ENCODE measurements around the gene RTP4.

The RTP4 gene, protein sequence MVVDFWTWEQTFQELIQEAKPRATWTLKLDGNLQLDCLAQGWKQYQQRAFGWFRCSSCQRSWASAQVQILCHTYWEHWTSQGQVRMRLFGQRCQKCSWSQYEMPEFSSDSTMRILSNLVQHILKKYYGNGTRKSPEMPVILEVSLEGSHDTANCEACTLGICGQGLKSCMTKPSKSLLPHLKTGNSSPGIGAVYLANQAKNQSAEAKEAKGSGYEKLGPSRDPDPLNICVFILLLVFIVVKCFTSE

GRCh38 chr3:187368251-187369088 lies at the start of gene RTP4:
Gene RTP4, plus strand, starts transcription at chr3:187368385. Its CDS starts 57 bp downstream, at chr3:187368442.
- peak; percentile 63 for DNase-seq (ENCODE audit: low spot score)

- peak; percentile 58 for DNase-seq (ENCODE audit: low spot score)
Measured at GRCh38 chr3:187318819-187319616, 49.2 kb upstream of the RTP4 start.

GRCh38 chr3:187319699-187320302 lies 48.4 kb upstream of the RTP4 start:
- peak; percentile 78 for DNase-seq (ENCODE audit: low spot score)

DNA sequence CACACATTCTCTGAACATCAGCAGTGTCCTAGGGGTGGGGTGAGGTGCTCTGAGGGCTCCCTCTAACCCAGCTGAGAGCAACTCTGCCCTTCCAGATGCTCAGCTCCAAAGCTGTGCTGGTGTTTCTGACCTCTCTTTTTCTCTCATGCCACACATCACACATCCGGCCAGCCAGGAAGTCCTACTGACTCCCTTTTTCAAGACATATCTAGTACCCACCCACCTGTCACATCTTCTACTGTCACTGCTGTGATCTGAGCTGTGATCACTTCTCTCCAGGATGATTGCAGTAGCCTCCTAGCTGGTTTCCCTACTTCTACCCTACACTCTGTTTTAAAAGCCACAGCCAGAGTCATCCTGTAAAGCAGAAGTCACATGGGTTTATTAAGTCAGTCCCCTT lies 46.4 kb upstream of the RTP4 start:
- DNase-seq (ENCODE audit: low spot score), result no peak

DNA sequence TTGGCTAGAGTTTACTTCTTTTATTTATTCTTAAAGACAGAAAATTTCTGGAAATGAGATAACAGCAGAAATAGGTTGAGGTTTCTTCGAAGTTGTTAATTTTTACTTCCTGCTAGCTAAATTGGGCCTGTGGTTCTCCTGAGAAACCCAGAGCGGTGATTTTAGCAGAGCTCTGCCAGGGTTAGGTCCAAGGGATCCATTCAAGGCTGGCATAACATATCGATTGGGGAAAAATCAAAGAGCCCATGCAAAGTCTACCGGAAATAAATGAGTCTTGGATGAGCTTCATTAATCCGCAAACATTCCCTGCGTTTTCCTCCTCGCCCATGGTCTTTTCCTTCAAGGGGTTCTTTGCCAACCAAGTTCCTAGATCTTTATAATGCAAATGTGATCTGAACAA lies 45.9 kb upstream of the RTP4 start:
- no peak for DNase-seq (ENCODE audit: low spot score)

DNA sequence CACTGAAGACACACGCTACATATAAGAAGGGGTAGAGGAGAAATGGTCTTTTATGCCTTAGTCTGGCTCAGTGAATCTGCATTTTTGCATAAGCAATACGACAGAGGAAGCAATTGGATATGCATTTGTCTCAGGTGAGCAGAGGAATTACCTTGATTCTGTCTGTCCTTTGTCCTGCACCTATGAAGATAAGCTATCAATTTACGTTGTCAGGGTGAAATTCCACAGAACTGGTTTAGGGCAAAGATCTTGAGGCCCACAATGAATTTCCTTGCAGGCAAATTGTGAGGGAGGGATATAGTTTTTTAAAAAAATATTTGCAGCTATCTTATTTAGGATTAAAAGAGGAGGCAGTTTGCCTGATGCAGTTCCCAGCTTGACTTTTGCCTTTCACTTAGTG lies 45.1 kb upstream of the RTP4 start:
- DNase-seq (ENCODE audit: low spot score), result no peak

GRCh38 chr3:187325632-187326031 lies 42.6 kb upstream of the RTP4 start:
- DNase-seq (ENCODE audit: low spot score), result no peak

DNA sequence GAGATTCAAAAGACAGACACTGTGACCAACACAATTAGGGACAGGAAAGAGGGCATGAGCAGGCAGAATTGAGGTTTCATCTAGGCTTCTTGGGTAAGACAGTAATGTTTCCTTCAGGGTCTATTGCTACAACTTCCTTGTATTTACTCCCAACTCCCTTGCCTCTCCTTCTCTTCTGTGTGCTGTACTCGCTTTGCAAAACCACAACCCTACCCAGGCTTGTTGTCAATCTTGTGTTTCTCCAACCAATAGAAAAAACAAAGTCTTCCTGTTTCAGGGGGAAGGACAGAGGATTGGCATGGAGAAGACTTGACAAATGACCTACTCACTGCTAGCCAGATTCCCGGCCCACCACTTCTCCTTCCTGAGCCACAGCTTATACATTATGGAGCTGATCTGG lies 40.3 kb upstream of the RTP4 start:
- DNase-seq (ENCODE audit: low spot score), result no peak

DNA sequence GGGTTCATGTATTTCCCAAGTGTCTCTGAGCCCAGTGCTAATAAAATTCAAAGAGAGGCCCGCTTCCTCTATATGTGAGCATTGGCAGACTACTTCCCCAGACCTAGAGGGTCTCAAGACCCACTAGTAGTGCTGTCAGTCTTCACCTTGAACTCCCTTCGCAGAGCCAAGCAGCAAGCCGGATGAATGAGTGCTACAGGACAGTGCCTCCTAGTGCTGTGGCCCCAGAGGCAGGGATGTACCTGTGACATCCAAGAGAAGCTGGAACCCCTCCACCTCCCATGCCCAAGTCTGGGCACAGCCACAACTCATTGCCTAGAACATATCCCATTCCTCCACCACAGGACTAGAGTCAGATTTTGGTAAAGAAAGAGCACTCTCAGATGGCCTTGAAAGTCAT lies 39.5 kb upstream of the RTP4 start:
- DNase-seq (ENCODE audit: low spot score), result no peak

DNA sequence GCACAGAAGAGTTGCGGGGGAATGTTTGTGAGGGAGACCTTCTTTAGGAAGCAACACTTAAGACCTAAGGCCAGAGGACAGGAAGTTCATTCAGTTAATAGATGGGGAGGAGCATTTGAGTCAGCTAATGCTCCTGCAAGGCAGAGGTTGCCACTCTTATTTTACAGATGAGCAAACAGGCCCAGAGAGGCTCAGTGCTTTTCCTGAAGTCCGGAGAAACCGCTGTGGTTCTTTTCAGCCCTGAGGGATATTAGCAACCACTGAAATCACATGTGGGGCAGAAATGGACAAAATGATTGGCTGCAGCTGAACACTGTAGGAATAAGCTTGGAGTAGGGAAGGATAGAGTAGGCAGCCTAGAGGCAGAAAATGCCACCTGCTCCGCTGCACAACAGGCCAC lies 33.3 kb upstream of the RTP4 start:
- no peak for DNase-seq (ENCODE audit: low spot score)

- DNase-seq (ENCODE audit: low spot score), result no peak
Measured at GRCh38 chr3:187336322-187336721, 31.9 kb upstream of the RTP4 start.

DNA sequence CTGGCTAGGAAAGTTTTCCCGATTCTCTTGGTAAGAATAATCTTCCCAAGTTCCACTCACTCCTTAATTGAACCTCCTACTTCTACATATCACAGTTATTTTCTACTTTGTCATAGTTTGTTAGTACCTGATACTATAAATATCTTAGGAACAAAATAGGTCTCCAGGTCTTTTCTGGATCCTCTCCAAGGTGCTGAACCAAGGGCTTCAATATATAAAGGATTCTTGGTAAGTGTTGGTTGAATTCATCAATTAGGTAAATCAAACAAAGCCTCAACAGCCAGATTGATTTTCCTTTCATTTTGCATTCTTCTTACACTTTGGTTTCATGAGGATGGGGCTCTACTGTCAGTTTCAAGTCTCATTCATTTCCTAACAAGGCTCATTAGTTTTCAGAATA lies 27.6 kb upstream of the RTP4 start:
- DNase-seq (ENCODE audit: low spot score), result no peak

- DNase-seq (ENCODE audit: low spot score), result no peak
Measured at GRCh38 chr3:187342255-187342654, 25.9 kb upstream of the RTP4 start.

DNA sequence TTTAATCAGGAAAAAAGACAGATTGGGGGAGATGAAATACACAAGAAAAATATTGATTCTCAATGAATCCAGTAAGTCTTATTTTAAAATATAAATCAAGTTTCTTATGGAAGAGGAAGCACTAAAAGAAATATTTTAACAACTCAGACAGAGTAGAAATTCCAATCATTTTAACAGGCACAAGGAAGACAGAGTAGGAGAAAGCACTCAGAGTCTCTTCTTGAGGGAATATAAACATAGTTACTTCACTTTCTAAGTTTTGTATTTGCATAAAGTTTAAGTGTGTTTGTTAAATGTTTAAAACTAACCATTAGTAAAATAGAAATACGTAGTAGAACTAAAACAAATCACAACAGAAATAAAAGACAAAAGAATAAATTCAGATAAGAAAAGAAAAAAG lies 24.5 kb upstream of the RTP4 start:
- no peak for DNase-seq (ENCODE audit: low spot score)

GRCh38 chr3:187352581-187353575 lies 15.3 kb upstream of the RTP4 start:
- no peak for DNase-seq (ENCODE audit: low spot score)

DNA sequence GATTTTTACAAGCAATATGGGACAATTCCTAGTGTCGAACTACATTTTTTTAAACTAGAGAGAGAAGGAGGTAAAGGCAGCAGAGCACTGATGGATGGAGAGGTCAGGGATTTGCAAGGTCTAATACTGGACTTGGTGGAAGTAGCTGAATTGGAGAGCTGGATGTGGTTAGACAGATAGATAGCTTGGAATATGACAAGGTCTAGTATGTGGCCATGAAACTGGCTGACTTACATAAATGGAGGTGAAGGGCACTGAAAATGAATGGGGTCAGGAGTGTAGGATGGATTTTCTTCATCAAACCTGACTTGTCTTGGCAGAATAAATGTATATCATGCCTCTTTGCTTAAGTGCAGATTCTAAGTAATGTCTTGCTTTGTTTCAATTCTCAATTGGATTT lies 10.1 kb upstream of the RTP4 start:
- DNase-seq (ENCODE audit: low spot score), result no peak

DNA sequence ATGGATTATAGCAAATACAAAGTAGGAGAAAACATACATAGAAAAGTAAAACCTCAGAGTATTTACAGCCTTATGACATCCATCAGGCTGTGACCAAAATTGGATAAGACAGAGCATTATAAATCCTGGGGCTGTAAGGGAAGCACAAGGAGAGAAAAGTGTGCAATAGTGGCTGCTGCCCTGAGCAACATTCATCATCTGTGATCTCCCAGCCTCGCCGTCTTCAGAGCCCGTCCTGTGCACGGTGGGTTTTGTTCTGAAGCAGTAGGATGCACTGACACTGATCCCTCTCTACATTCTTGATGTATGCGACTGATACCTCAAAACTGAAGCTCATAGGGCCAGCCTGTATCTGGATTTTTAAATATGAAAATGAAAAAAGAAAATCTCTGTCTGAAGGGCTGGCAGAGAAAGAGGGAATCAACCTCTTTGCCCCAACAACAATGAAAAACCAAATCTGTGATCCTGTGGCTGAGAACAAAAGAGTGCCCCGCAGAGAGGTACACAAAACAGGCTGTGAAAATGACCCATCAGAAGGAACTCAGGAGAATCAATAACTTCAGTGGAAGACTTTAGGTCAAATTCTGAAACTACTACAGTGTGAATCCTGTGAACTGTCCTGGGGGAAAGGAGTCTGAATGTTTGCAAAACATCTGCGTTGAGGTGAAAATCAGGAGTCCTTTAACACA lies 8.2 kb upstream of the RTP4 start:
- DNase-seq (ENCODE audit: low spot score), result no peak

DNA sequence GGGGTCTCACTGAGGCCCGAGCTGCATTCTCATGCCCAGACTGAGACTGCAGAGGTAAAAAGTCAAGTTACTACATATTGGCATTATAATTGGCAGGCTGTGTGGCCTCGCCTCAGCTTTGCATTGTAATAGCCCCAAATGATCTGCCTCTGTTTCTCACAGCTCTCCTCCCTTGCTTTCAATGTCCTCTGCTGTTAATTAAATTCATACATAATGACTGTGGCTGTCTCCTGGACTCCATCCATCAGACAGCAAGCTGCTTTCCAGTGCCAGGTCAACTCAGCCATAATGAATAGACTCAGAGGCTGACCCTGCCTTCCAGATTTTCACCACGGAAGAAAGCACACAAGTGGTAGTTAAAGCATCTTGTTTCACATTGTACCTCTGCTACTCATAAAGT lies 7.6 kb upstream of the RTP4 start:
- DNase-seq (ENCODE audit: low spot score), result no peak

DNA sequence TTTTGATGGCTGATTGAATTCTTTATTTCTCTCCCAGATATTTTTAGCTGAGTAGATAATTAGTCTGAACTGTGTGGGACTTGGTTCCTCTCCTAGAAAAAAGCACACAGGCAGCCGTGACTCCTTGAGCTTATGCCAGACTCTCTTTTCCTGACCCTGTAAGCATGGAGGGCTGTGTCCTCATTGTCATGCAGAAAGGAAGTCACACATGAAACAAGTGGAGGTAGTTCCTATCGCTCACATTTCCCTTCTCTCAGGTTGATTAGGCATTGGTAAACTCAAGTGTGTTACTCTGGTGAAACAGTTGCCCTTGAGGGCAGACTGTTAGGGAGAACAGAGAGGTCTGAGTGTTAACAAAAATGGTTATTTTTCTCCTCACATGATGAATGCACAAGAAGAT lies 6.3 kb upstream of the RTP4 start:
- DNase-seq (ENCODE audit: low spot score), result no peak

GRCh38 chr3:187367561-187368103 lies 553 bp upstream of the RTP4 start:
- DNase-seq (ENCODE audit: low spot score), result no peak

Data from COLO829 (cell line).